Measurements from ENCODE around the gene SEBOX.

GRCh38 chr17:28370035-28370743 is 5.2 kb upstream of the SEBOX start, which contains the start of gene VTN:
- TF ChIP-seq KDM5A (IDR thresholded peaks at IDR 0.05; ENCODE audit: low read length), result no peak
- TF ChIP-seq POLR2A (IDR thresholded peaks at IDR 0.05; ENCODE audit: control extremely low read depth in 1 of 2, low read depth in 2 of 2, low read length in 2 of 2), result no peak
- TF ChIP-seq SP1 (IDR thresholded peaks at IDR 0.05; ENCODE audit: low read depth, low read length), result no peak
- TF ChIP-seq TAF1 (IDR thresholded peaks at IDR 0.05; ENCODE audit: low read depth, low read length), result no peak
- TF ChIP-seq BRCA1 (IDR thresholded peaks at IDR 0.05; ENCODE audit: low read depth, low read length), result no peak
- TF ChIP-seq ATF2 (IDR thresholded peaks at IDR 0.05; ENCODE audit: low read length), result no peak
- TF ChIP-seq EP300 (IDR thresholded peaks at IDR 0.05; ENCODE audit: borderline replicate concordance in 1 of 2, low read depth in 2 of 2, low read length in 2 of 2), result no peak
- peak in 1 of 2 experiments; percentile 27; a peak in 2 of 4 replicates for TF ChIP-seq RAD21 (IDR thresholded peaks at IDR 0.05 in 1 of 2, conservative IDR thresholded peaks at IDR 0.05 in 1 of 2; ENCODE audit: low read depth in 2 of 2, low read length in 2 of 2)
- TF ChIP-seq YY1 (IDR thresholded peaks at IDR 0.05; ENCODE audit: low read depth, low read length), result no peak
- peak in 1 of 3 experiments; percentile 12; a peak in 1 of 4 replicates for TF ChIP-seq CTCF (IDR thresholded peaks at IDR 0.05; ENCODE audit: control extremely low read depth in 1 of 3, insufficient read depth in 1 of 3, low read depth in 1 of 3, low read length in 3 of 3)
- no peak for TF ChIP-seq ATF3 (IDR thresholded peaks at IDR 0.05; ENCODE audit: insufficient read depth, low read depth, low read length)
- TF ChIP-seq POLR2AphosphoS5 (IDR thresholded peaks at IDR 0.05; ENCODE audit: low read depth, low read length), result no peak; the same call in 1 of the 2 replicates
- no peak for TF ChIP-seq HDAC2 (IDR thresholded peaks at IDR 0.05; ENCODE audit: borderline replicate concordance in 1 of 2, low read depth in 2 of 2, low read length in 2 of 2)
